T-helper 2 cell (primary cell): Measurements from ENCODE around the gene ARHGAP25.

Source experiments
- DNase-seq, 5 experiments: peaks; one replicate each; pipeline versions ENCODE4 v3.0.0 to v3.0.0-alpha.2; 2012 to 2022

ARHGAP25 gene

DNA sequence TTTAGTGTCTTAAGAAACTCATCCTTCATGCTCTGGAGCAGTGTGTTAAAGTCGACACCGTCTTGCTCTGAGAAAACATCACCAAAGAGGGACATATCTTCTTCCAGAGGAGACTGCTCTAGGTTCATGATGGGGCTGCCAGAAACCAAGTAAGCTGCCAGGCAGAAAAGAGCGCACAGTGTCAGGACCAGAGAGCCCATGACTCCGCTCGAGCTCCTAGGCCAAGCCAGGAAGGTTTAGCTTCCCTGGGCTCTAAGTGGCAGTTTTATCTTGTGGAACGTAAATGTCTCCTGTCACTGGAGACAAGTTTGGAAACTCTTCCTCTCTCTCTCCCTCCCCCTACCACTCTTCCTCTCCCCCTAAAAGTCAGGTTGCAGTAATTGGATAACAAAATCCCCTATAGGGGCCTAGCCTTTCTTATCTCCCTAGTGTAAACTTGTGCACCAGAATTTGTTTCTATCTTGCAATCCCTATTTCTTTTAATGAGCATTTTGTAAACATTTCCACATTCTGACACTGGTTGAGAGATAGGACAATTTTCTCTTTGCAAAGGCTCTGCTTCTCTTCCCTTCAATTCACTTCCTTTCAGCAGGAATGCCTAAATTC lies 136.7 kb downstream of the ARHGAP25 start, which contains the start of gene BMP10:
BMP10 (minus strand) TSS at position 239 of the 606 bp plus-strand sequence; CDS start at position 200, 39 bp downstream.
- no peak for DNase-seq
